Upper lobe of left lung (tissue), 4 donors: ENCODE data around the gene IL22.

Experiments used
- CTCF ChIP-seq, 6 experiments: fragments of 450-650 bp in 4 of 6; fragments of 200-600 bp in 2 of 6; sonication (generic) in 2 of 6; IDR thresholded peaks; one replicate each; pipeline ENCODE4 v1.5.1; 2016 to 2019; ENCODE audit warnings: antibody characterized with exemption in 6 of 6
- EP300 ChIP-seq, 4 donors: sonication (generic); formaldehyde crosslinking; IDR thresholded peaks; one replicate each; pipeline ENCODE4 v1.5.1; 2017; ENCODE audit warnings: antibody characterized with exemption in 4 of 4, control low read depth in 2 of 4
- POLR2A ChIP-seq, 4 donors: fragments of 450-650 bp; IDR thresholded peaks; one replicate each; pipeline ENCODE4 v1.5.1; 2016 to 2017; ENCODE audit warnings: antibody characterized with exemption in 4 of 4, mild to moderate bottlenecking in 2 of 4

GRCh38 chr12:68264857-68265256 is 11.5 kb upstream of the IL22 start:
- no peak for TF ChIP-seq CTCF (IDR thresholded peaks at IDR 0.05)
- no peak for TF ChIP-seq POLR2A (IDR thresholded peaks at IDR 0.05)
- TF ChIP-seq EP300 (IDR thresholded peaks at IDR 0.05), result no peak
